ENCODE results near the gene TRIM75.
"Not testable (repeated sequence)": the region's sequence is repeated elsewhere in the genome, so short reads cannot be mapped to it uniquely, and the experiment has no call there.

The TRIM75 gene

DNA sequence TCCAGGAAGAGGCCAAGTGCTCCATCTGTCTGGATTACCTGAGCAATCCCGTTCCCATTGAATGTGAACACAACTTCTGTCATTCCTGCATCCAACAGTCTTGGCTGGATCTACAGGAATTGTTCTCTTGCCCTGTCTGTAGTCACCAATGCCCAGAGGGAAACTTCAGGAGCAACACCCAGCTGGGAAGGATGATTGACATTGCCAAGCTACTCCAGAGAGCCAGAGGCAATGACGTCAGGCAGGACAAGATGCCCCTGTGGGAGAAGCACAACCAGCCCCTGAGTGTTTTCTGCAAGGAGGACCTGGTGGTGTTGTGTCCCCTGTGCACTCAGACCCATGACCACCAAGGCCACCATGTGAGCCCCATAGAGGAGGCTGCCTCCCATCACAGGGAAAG lies 43.2 kb upstream of the TRIM75 start:
- DNase-seq = no peak
- Histone ChIP-seq H3K9me3 (ENCODE audit: severe bottlenecking) (no peaks in the 10 kb centered on the region), H3K36me3 (no peaks in the 10 kb centered on the region), H3K4me3 (ENCODE audit: low read depth, low read length) (no peak overlapping the region), H3K27ac (no peak overlapping the region), H3K27me3 (ENCODE audit: insufficient read depth, low read depth, severe bottlenecking) (no peaks in the 10 kb centered on the region)
- TF ChIP-seq, protein P1, sequence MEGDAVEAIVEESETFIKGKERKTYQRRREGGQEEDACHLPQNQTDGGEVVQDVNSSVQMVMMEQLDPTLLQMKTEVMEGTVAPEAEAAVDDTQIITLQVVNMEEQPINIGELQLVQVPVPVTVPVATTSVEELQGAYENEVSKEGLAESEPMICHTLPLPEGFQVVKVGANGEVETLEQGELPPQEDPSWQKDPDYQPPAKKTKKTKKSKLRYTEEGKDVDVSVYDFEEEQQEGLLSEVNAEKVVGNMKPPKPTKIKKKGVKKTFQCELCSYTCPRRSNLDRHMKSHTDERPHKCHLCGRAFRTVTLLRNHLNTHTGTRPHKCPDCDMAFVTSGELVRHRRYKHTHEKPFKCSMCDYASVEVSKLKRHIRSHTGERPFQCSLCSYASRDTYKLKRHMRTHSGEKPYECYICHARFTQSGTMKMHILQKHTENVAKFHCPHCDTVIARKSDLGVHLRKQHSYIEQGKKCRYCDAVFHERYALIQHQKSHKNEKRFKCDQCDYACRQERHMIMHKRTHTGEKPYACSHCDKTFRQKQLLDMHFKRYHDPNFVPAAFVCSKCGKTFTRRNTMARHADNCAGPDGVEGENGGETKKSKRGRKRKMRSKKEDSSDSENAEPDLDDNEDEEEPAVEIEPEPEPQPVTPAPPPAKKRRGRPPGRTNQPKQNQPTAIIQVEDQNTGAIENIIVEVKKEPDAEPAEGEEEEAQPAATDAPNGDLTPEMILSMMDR (IDR thresholded peaks at IDR 0.05; ENCODE audit: low read depth, low read length) = no peak

DNA sequence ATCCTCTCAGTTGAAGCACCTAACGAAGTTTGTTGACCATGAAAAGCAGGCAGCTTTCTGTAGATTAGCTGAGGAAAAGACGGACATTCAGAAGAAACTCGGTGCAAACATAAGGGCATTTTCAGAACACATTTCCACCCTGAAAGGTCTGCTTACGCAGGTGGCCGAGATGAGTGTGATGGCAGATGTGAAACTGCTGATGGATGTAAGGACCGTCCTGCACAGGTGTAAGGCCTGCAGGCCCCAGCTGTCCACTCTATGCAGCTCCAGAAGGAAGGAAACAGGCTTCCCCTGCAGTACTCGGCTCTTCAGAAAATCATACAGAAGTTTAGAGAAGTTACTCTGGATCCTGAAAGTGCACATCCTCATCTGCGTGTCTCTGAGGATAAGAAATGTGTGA lies 42.7 kb upstream of the TRIM75 start:
- TF ChIP-seq, protein P1 (IDR thresholded peaks at IDR 0.05; ENCODE audit: low read depth, low read length) = no peak
- no peaks in the 10 kb centered on the region for H3K36me3 ChIP-seq

DNA sequence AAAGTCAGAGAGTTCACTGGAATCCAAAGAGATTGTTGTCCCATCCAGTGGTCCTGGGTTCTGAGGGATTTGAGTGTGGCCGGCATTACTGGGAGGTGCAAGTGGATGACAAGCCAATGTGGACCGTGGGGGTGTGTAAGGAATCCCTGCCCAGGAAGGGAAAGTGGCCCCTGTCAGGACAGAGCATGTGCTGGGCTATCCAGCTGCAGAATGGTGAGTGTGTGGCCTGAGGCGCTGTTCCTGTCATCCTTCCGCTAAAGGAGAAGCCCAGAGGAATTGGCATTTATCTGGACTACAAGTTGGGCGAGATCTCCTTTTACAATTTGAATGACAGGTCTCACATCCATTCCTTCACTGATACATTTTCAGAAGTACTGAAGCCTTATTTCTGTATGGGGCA lies 42.3 kb upstream of the TRIM75 start:
- Histone ChIP-seq H3K27me3 (ENCODE audit: insufficient read depth, low read depth, severe bottlenecking) (no peaks in the 10 kb centered on the region), H3K27ac (no peak overlapping the region), H3K9me3 (ENCODE audit: severe bottlenecking) (no peaks in the 10 kb centered on the region), H3K36me3 (no peaks in the 10 kb centered on the region), H3K4me3 (ENCODE audit: low read depth, low read length) (no peak overlapping the region)
- TF ChIP-seq, protein P1 (IDR thresholded peaks at IDR 0.05; ENCODE audit: low read depth, low read length) = no peak
- DNase-seq = no peak

More for the DNA sequence above, 42.7 kb upstream of the TRIM75 start:
- no peak overlapping the region for H3K4me3 ChIP-seq (ENCODE audit: low read depth, low read length)
- no peaks in the 10 kb centered on the region for H3K27me3 ChIP-seq (ENCODE audit: insufficient read depth, low read depth, severe bottlenecking)
- no peak overlapping the region for H3K27ac ChIP-seq
- no peaks in the 10 kb centered on the region for H3K9me3 ChIP-seq (ENCODE audit: severe bottlenecking)
- DNase-seq = no peak

DNA sequence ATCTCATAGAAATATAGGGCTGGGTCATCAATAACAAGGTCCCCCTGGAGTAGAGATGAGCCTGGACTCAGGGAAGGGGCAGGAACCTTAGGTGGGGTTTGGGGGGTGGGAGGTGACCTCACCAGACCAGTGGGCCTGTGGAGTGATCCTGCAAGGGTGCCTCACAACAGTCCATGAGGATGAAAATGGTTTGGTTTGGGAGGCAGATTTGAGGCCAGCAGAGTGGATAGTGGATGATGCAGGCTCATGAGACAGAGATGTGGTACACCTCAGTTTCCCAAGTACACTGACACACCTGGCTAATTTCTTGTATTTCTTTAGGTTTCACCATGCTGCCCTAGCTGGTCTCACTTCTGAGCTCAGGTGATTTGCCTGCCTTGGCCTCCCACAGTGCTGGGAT lies 40.0 kb upstream of the TRIM75 start:
- Histone ChIP-seq H3K9me3 (ENCODE audit: severe bottlenecking) (no peaks in the 10 kb centered on the region), H3K36me3 (no peaks in the 10 kb centered on the region), H3K27ac (no peak overlapping the region), H3K4me3 (ENCODE audit: low read depth, low read length) (no peak overlapping the region), H3K27me3 (ENCODE audit: insufficient read depth, low read depth, severe bottlenecking) (no peaks in the 10 kb centered on the region)
- DNase-seq = no peak
- TF ChIP-seq, protein P1 (IDR thresholded peaks at IDR 0.05; ENCODE audit: low read depth, low read length) = no peak

DNA sequence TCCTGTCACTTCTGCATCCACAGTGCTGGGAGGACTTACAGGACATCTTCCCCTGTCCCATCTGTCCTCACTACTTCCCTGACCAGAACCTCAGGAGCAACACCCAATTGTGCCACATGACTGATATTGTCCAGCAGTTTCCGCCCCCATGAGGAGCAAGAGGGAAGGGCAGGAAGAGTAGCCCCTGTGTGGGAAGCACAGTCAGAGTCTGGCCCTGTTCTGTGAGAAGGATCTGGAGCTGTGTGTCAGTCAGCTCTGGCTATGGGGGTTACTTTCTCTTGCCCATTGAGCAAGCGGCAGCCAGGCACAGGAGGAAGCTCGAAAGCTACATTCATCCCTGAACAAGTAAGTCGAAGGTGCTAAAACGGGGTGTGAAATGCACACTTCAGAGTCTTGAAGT lies 36.7 kb upstream of the TRIM75 start:
- Histone ChIP-seq H3K4me3 (ENCODE audit: low read depth, low read length) (no peak overlapping the region), H3K9me3 (ENCODE audit: severe bottlenecking) (peaks cover 3% of the 10 kb centered on the region), H3K27ac (no peak overlapping the region), H3K36me3 (no peaks in the 10 kb centered on the region), H3K27me3 (ENCODE audit: insufficient read depth, low read depth, severe bottlenecking) (no peaks in the 10 kb centered on the region)
- DNase-seq = peak; percentile 61
- TF ChIP-seq, protein P1 (IDR thresholded peaks at IDR 0.05; ENCODE audit: low read depth, low read length) = peak; percentile 61

DNA sequence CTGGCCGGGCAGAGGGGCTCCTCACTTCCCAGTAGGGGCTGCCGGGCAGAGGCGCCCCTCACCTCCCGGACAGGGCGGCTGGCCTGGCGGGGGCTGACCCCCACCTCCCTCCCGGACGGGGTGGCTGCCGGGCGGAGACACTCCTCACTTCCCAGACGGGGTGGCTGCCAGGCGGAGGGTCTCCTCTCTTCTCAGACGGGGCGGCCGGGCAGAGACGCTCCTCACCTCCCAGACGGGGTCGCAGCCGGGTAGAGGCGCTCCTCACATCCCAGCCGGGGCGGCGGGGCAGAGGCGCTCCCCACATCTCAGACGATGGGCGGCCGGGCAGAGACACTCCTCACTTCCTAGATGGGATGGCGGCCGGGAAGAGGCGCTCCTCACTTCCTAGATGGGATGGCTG lies 33.7 kb upstream of the TRIM75 start:
- H3K27me3 ChIP-seq (ENCODE audit: insufficient read depth, low read depth, severe bottlenecking); DNase-seq; H3K4me3 ChIP-seq (ENCODE audit: low read depth, low read length); H3K27ac ChIP-seq; H3K9me3 ChIP-seq (ENCODE audit: severe bottlenecking); H3K36me3 ChIP-seq: not testable (repeated sequence)

DNA sequence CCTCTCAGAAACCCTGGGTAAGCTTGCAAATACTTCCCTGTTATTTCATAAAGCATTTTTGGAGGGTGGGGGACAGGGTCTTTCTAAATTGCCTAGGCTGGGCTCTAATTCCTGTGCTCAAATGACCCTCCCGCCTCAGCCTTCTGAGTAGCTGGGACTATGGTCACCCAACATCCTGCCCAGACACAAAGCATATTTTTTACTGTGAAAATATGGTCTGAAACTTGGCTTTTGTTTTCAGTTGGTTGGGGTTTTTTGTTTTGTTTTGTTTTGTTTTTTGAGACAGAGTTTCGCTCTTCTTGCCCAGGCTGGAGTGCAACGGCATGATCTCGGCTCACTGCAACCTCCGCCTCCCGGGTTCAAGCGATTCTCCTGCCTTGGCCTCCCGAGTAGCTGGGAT lies 27.9 kb upstream of the TRIM75 start:
- H3K27me3 ChIP-seq (ENCODE audit: insufficient read depth, low read depth, severe bottlenecking); H3K9me3 ChIP-seq (ENCODE audit: severe bottlenecking); DNase-seq; H3K36me3 ChIP-seq; H3K27ac ChIP-seq; H3K4me3 ChIP-seq (ENCODE audit: low read depth, low read length): not testable (repeated sequence)
